Posterior cingulate gyrus (tissue), 11 donors: ENCODE results near the gene UPK1A.
"Not testable (repeated sequence)": the region's sequence is repeated elsewhere in the genome, so short reads cannot be mapped to it uniquely, and the experiment has no call there.

Experiments
- DNase-seq, 10 donors: peaks; one replicate each; pipeline versions ENCODE4 v3.0.0 to v3.0.0-alpha.2; 2020 to 2021; ENCODE audit warnings: mixed read lengths in 3 of 10
- intact Hi-C: fragments of 100-400 bp; cut with DNase I; formaldehyde crosslinking; loops from one replicate; pipeline ENCODE4 v1.15.1; 2023

UPK1A gene

DNA sequence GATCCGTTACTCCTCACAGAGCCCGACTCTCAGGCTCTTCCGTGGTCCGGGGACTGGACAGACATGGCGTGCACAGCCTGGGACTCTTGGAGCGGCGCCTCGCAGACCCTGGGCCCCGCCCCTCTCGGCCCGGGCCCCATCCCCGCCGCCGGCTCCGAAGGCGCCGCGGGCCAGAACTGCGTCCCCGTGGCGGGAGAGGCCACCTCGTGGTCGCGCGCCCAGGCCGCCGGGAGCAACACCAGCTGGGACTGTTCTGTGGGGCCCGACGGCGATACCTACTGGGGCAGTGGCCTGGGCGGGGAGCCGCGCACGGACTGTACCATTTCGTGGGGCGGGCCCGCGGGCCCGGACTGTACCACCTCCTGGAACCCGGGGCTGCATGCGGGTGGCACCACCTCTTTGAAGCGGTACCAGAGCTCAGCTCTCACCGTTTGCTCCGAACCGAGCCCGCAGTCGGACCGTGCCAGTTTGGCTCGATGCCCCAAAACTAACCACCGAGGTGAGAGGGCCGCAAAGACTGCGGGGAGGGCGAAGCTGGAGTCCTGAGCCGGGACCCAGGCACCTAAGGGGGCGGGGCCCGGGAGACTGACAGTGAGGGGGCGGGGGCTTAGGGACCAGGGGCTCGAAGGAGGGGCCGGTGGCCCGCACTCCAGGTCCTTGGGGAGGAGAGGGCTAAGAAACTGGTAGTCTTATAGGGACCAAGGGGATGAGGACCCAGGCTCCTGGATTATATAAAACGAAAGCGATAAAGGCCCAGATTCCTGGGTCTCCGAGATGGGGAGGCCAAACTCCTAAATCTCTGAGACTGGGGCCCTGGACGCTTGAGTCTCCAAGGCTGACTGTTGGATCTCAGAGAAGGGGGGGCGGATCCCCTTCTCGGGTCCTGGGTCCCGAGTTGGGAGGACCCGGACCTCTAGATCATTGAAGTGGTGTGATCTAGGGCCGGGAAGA is 22.8 kb upstream of the UPK1A start:
- intact Hi-C loops = no loop called here
- DNase-seq = peak in 7 of 10 donors; percentile 19 to 92 (median 60)

DNA sequence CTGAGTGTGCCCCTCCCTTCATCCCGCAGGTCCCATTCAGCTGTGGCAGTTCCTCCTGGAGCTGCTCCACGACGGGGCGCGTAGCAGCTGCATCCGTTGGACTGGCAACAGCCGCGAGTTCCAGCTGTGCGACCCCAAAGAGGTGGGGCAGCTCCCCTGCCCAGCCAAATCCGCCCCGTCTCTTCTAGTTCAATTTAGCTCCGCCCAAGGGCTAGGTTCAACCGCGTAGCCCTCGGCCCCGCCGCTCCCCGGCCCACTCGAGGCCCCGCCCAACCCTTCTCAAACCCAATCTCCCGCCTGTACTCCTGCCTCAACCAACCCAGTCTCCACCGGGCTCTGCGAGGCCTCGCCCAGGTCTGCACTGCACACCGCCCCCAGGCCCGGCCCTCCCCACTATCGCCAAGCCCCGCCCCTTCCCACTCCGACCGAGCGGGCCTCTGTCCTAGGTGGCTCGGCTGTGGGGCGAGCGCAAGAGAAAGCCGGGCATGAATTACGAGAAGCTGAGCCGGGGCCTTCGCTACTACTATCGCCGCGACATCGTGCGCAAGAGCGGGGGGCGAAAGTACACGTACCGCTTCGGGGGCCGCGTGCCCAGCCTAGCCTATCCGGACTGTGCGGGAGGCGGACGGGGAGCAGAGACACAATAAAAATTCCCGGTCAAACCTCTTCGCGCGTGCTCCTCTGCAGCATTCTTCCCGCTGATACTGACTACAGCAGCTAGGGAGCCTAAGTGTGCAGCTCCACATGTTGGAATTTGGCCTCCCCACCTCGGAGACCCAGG is 21.9 kb upstream of the UPK1A start:
- peak; percentile 46 to 96 (median 70) for DNase-seq
- intact Hi-C loops = no loop called here

DNA sequence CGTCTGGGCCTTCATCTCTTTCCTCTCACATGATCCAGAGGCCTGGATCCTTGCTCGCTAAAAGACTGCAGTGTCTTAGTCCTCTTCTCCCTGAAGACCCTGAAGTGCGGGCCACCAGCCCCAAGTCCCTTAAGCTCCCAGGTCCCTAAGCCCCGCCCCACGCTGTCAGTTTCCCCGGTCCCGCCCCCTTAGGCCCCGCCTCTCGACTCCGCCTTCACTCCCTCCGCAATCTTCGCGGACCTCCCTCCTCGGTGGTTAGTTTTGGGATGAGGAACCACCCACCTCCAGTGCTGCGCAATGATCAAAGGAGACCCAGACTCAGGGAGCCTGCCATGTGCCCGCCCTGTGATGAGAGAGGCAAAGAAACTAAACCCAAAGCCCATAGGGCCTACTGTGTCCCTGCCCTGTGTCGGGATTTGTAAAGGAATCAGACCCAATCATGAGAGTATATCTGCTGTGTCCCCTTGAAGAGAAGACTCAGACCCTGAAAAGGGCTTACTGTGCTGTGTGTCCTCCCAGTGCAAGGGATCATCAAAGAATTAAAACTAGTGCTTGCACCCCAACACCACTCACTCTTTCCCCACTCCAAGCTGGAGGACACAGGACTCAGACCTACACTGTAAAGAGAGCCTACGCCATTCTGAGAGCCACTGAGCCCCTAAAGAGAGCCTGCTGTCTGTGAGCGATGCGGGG is 21.2 kb upstream of the UPK1A start:
- intact Hi-C loops = no loop called here
- DNase-seq = peak; percentile 36 to 95 (median 72)

DNA sequence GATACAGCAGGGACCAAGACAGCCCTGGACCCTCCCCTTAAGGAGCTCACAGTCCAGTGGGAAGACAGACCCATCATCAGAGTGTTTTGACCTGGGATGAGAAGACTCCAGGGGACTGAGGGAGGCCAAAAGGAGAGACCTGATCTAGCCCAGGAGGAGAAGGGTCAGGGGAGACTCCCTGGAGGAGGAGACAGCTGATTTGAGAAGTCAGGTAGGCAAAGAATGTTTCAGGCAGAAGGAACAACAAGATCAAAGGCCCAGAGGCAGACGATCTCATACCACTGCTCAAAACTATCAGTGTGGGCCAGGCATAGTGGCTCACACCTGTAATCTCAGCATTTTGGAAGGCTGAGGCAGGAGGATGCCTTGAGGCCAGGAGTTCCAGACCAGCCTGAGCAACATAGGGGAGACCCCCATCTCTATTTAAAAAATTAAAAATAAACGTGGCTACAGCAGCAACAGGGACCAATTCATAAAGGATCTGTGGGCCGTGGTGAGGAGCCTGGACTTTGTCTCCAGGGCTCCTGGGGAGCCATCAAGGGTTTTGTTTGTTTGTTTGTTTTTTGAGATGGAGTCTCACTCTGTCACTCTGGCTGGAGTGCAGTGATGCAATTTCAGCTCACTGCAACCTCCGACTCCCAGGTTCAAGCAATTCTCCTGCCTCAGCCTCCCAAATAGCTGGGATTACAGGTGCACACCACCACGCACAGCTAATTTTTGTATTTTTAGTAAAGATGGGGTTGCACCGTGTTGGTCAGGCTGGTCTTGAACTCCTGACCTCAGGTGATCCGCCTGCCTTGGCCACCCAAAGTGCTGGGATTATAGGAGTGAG is 20.4 kb upstream of the UPK1A start:
- DNase-seq = no peak
- intact Hi-C loops = no loop called here

DNA sequence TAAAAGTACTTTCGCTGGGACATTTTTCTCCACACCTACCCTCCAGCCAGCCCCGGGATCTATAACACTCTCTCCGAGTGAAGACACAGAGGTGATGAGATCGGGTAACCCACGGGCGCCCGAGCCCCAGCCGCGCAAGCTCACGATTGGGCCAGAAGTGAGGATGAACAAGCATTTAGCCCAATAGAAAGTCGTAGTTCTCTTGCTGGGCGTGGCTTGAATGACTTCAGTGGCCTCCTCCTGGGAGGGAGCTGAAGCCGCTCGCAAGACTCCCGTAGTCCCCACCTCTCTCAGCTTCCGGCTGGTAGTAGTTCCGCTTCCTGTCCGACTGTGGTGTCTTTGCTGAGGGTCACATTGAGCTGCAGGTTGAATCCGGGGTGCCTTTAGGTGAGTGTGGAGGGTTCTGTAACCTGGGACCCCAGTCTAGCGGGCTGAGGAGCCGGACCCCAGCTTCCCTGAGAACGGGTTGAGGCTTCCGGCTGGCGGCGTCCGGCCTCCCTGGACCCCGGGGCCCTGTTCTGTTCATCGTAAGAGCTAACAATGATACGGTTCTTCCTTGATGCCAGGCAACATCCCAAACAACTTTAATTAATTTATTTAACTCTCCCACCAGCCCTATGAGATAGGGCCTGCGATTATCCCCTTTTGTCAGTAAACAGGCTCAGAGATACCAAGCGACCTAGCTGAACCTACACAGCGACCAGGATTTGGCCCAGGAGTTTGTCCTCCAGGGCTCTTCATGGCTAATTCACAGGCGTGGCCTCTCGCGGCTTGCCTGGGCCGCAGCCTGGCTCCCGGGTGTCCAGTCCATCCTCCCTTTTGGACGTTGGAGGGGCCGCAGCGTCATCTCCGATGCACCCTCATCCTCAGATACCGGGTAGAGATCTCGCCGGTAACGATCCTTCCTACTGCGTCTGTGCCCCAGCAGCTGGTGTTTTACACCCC is 18.0 kb upstream of the UPK1A start, which contains the start of gene COX6B1:
TSS of gene COX6B1 (plus strand) at position 307 of the 945 bp plus-strand sequence. CDS start 2,921 bp downstream, outside the sequence.
- DNase-seq = peak; percentile 92 to 99 (median 96)
- intact Hi-C loops = no loop called here

DNA sequence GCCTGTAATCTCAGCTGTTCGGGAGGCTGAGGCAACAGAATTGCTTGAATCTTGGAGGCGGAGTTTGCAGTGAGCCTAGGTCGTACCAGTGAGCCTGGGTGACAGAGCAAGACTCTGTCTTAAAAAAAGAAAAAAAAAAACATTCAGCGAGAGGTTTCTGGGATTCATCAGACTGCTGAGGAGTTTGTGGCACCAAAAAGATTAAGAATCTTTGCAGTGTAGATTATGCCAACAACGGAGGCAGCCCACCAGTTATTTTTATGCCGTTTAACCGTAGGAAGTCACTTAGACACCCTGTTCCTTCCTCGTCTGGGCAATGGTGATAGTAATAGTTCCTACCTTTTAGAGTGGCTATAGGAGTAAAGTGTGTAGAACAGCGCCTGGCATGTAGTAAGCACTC is 15.7 kb upstream of the UPK1A start:
- DNase-seq = no peak
- intact Hi-C loops = no loop called here

DNA sequence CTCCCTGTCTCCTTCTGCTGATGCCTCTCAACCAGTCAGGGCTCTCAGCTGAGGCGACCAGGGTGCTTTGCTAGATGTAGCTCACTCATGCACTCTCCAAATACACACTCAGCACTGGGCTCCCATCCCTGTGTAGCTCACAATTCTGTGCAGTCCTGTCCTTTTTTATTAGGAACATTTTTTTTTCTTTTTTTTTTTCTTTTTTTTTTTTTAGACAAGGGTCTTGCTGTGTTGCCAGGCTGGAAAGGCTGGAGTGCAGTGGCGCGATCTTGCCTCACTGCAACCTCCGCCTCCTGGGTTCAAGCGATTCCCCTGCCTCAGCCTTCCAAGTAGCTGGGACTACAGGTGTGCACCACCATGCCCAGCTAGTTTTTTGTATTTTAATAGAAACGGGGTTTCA is 11.5 kb upstream of the UPK1A start:
- DNase-seq, intact Hi-C loops: not testable (repeated sequence)

DNA sequence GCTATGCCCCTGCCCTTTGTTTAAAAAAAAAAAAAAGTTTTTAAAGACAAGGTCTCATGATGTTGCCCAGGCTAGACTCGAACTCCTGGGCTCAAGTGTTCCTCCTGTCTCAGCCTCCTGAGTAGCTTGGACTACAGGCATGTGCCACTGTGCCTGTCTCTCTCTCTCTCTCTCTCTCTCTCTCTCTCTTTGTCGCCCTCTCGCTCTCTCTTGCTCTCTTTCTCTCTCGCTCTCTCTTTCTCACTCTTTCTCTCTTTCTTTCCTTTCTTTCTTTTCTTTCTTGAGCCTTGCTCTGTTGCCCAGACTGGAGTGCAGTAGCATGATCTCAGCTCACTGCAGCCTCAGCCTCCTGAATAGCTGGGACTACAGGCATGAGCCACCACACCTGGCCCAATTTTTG is 10.7 kb upstream of the UPK1A start:
- intact Hi-C loops = no loop called here
- DNase-seq = no peak

DNA sequence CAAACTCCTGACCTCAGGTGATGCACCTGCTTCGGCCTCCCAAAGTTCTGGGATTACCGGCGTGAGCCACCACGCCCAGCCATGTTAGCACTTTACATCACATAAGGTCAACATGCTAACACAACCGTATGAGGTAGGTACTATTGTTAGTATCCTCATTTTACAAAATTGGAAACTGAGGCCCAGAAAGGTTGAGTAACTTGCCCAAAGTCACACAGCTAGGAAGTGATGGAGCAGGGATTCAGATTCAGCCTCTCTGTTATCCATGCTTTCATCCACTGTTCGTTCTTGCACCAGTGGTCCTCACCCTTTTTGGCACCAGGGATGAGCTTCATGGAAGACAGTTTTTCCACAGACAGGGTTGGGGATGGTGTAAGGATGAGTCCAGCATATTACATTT is 9.6 kb upstream of the UPK1A start:
- no peak for DNase-seq
- intact Hi-C loops = no loop called here

DNA sequence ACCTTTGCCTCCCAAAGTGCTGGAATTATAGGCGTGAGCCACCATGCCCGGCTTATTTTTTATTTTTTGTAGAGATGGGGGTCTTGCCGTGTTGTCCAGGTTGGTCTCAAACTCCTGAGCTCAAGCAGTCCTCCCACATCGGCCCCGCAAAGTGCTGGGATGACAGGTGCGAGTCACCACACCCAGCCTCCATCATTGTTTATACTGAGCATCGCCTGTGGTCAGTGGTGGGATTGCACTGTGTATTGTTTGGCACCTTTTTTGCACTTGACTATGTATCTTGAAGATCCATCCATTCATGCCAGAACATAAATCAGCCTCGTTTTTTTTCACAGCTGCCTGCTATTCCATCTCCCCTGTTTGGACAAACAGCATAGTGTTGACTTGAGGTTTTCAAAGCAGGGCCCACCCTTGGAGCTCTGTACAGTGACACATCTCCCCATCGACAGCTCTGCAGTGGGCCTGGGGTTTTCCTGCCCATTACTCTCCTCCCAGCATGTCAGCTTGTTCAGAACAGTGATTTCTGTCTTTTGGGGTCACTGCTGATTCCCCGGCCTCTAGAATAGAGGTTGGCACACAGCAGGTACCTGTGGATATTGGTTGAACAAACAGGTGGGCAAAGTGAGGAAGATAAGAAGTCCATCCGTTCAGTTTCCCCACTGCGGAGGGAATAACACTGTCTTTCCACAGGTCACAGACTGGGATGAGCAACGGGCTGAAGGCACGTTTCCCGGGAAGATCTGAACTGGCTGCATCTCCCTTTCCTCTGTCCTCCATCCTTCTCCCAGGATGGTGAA is 8.2 kb upstream of the UPK1A start:
- no peak for DNase-seq
- intact Hi-C loops = no loop called here

DNA sequence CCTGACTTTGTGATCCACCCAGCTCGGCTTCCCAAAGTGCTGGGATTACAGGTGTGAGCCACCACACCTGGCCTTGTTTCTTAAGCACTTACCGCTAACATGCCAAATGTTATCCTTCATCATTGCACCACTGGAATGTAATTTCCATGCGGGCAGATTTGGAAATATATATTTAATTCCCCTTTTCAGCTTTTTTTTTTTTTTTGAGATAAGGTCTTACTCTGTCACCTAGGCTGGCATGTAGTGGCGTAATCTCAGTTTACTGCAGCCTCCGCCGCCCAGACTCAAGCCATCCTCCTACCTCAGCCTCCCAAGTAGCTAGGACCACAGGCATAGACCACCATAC is 4.3 kb upstream of the UPK1A start:
- intact Hi-C loops = no loop called here
- no peak for DNase-seq

DNA sequence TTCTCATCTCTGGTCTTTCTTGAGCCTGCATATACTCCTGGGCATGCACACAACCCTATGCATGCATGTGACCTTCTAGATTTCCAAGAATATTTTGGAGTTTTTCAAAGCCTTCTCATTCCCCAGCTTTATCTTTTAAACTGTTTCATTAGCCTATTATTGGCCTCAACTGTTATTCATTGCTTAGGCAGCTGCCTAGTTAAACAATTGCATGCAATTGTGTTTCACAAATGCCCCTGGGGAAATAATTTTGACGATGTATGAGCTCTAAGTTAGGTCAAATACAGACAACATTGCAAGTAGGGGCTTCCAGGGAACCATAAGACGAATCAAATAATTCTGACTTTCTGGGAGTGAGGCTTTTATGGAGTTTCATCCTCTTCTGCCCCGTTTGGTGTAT is 2.3 kb upstream of the UPK1A start:
- intact Hi-C loops = no loop called here
- DNase-seq = no peak

DNA sequence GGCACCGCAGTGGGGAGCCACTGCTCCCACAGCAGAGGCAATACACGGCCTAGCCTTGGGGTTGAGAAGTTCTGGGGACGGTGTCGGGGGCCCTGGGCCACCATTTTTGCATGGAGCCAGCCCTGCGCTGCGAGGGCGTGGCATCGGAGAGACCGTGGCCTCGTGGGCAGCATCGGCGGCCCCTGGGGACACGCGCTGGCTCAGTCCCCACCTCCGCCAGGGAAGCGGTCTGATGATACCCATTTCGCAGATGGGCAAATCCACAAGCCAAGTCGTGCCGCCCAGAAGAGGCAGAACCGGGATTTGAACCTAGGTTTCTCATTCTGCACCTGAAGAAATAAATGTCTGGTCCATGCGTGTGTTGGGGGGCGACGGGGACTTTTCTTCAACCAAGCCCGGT is 1.2 kb upstream of the UPK1A start:
- DNase-seq = no peak
- intact Hi-C loops = no loop called here

DNA sequence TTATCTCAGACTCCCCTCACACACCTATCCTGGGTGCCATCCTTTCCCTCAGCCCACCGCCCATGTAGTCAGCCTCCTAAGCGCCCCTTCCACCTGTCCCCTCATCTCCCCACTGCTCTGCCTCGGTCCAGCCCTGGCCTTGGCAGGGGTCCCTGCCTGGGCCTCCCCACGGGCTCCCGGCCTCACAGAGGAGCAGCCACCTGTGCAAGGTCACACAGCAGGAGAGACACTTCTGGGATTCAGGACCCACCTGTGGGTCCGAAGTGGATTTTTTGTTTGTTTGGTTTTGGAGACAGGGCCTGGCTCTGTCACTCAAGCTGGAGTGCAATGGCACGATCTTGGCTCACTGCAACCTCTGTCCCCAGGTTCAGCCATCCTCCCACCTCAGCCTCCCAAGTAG is 713 bp upstream of the UPK1A start:
- intact Hi-C loops = no loop called here
- DNase-seq = no peak

DNA sequence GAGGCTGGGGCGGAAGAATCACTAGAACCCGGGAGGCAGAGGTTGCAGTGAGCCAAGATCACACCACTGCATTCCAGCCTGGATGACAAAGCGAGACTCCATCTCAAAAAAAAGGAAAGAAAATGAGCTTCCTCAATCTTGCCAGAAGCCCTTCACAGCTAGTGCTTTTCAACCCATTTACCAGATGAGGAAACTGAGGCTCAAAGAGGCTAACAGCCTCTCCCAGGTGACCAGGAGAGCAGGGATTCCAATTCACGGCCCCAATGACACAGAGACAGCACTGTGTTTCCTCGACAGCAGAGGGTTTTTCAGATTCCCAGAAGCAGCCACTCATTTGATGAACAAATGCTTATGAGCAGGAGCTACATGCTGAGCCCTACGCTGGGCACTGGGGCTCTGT is 3.2 kb downstream of the UPK1A start:
- intact Hi-C loops = no loop called here
- no peak for DNase-seq

DNA sequence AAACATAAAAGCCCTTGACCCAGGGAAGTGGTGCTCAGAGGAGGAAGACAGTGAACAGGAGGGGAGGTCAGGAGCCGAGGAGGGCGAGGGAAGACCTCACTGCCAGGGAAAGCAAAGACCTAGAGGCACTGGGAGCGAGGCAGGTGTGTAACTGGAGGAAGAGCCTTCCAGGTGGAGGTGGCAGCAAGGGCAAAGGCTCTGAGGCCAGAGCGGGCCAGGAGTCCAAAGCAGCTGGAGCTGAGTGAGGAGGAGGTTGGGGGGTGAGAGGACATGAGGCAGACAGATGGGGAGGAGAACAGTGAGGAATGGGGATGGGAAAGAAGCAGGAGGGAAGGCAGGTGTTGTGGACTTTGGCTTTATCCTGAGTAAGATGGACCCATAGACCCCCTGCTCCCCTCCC is 3.7 kb downstream of the UPK1A start:
- intact Hi-C loops = no loop called here
- DNase-seq = no peak

DNA sequence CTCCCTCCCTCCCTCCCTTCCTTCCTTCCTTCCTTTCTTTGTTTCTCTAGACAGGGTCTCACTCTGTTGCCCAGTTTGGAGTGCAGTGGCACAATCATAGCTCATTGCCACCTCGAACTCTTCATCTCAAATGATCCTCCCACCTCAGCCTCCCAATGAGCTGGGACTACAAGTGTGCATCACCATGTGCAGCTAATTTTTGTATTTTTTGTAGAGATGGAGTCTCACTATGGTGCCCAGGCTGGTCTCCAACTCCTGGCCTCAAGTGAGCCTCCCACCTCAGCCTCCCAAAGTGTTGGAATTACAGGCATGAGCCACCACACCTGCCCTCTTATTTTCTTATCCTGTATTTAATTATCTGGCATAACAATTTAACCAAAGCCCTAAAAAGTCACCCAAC is 4.4 kb downstream of the UPK1A start:
- no peak for DNase-seq
- intact Hi-C loops = no loop called here

DNA sequence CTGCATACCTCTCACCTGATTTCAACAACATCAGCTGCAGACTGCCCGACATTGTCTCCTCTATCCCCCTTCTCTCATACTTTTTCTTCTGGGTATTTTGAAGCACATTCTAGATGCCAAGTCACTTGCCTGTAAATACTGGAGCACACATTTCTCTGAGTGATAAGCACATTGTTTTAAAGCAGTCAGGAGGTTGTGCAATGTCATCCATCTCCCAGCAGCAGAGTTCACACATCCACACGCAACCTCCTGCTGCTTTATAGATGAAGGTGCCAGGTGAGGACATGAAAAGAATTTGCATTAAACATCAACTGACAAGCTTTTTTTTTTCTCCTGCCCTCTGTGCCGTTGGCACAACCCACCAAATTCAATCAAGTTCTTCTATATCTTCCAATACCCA is 5.5 kb downstream of the UPK1A start:
- intact Hi-C loops = no loop called here
- DNase-seq = no peak
